Activated B cell treated with CpG ODN at 0.5 μM for 24 hours (primary cell): Measurements from ENCODE around the gene AQP10. TPM values are rescaled to one million over a fixed set of nuclear protein-coding genes. Genes with fewer than 3 reads are reported as not detected.

ENCODE experiments used
- ATAC-seq: fragments of 200-7000 bp; cut with Tn5 transposase; one replicate; pipeline ENCODE4 v1.10.0; 2021; ENCODE audit warnings: low read depth, mild to moderate bottlenecking, moderate library complexity
- CTCF ChIA-PET: fragments of 350-600 bp; sonication (Branson Sonifier 250); formaldehyde crosslinking; loops from one replicate; lab custom pipeline; 2021; ENCODE audit warnings: antibody characterized with exemption; lab: Charles Lee
- POLR2A ChIA-PET: fragments of 350-600 bp; sonication (Branson Sonifier 250); formaldehyde crosslinking; loops from one replicate; lab custom pipeline; 2021; ENCODE audit warnings: antibody characterized with exemption; lab: Charles Lee
- DNase-seq: peaks from one replicate; pipeline ENCODE4 v3.0.0; 2022
- H3K27ac Mint-ChIP-seq: one replicate; pipeline ENCODE4 v1.8.0; 2020; ENCODE audit warnings: mixed read lengths
- H3K27me3 Mint-ChIP-seq: one replicate; pipeline ENCODE4 v1.8.0; 2021; ENCODE audit warnings: mixed read lengths
- H3K36me3 Mint-ChIP-seq: one replicate; pipeline ENCODE4 v1.8.0; 2021; ENCODE audit warnings: low read depth, mixed read lengths
- H3K4me1 Mint-ChIP-seq: one replicate; pipeline ENCODE4 v1.8.0; 2021; ENCODE audit warnings: mixed read lengths
- H3K4me3 Mint-ChIP-seq: one replicate; pipeline ENCODE4 v1.8.0; 2020; ENCODE audit warnings: mild to moderate bottlenecking, mixed read lengths
- H3K9me3 Mint-ChIP-seq: one replicate; pipeline ENCODE4 v1.8.0; 2020; ENCODE audit warnings: mixed read lengths
- intact Hi-C: fragments of 100-400 bp; cut with micrococcal nuclease; formaldehyde crosslinking; loops from one replicate; pipeline ENCODE4 v1.15.1; 2024
- total RNA-seq: library from RNA; stranded (reverse); gene quantifications from 2 replicates; pipeline ENCODE4 v1.2.3, GENCODE V29; 2022
- TF ChIP-seq, protein P1 (sequence below): fragments of 200-600 bp; IDR thresholded peaks from one replicate; pipeline ENCODE4 v1.8.0; 2022; ENCODE audit warnings: antibody characterized with exemption, mild to moderate bottlenecking

AQP10 gene
- total RNA-seq, 1 donor from 2014 or later, result not detected

DNA sequence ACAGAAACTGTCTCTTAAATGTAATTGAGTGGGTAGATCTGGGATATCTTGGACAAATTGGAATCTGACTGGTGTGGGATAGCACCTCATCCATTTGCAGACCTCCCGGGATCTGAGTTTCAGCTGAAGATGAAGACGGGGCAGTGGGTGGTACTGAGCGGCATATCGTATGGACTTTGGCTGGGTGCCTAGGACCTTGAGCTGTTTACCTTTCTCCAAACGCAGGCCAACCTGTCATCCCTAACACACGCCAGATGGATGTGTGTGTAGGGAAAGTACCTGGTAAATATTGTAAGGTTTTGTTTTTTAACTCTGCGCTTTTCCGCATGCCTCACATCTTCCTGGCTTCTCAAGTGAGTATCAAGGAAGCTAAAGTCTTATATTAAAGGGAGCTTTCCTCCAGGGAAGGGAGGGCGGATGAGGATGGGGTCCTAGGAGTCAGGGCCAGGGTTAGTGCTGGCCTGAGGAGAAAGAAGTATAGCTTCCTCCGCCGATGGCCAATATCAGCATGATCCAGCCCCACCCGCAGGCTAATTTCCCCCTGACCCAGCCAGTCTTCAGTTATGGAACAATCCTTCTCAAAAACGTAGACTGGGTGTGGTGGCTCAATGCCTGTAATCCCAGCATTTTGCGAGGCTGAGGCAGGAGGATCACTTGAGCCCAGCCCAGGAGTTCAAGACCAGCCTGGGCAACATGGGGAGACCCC lies 30.6 kb downstream of the AQP10 start:
- ATAC-seq, result no peak
- TF ChIP-seq, protein P1, sequence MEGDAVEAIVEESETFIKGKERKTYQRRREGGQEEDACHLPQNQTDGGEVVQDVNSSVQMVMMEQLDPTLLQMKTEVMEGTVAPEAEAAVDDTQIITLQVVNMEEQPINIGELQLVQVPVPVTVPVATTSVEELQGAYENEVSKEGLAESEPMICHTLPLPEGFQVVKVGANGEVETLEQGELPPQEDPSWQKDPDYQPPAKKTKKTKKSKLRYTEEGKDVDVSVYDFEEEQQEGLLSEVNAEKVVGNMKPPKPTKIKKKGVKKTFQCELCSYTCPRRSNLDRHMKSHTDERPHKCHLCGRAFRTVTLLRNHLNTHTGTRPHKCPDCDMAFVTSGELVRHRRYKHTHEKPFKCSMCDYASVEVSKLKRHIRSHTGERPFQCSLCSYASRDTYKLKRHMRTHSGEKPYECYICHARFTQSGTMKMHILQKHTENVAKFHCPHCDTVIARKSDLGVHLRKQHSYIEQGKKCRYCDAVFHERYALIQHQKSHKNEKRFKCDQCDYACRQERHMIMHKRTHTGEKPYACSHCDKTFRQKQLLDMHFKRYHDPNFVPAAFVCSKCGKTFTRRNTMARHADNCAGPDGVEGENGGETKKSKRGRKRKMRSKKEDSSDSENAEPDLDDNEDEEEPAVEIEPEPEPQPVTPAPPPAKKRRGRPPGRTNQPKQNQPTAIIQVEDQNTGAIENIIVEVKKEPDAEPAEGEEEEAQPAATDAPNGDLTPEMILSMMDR, result no peak
- H3K9me3 Mint-ChIP-seq, result no peaks in the 10 kb centered on the region
- H3K27me3 Mint-ChIP-seq, result peaks cover 21% of the 10 kb centered on the region
- H3K36me3 Mint-ChIP-seq, result peaks cover 30% of the 10 kb centered on the region
- ChIA-PET POLR2A (interaction anchor here (0.7 to 1.0 kb wide), 2 partner anchors 16 to 77 kb away, joined by 3 read pairs; no protein-coding TSS in a partner anchor), CTCF (no interaction called here)
- peaks cover 18% of the 10 kb centered on the region for H3K4me1 Mint-ChIP-seq
- DNase-seq, result no peak
- H3K27ac Mint-ChIP-seq, result no peak overlapping the region
- intact Hi-C loops, result loop anchor here (2.0 to 10.0 kb wide), 3 partner anchors 27 to 123 kb away; partner anchors contain the start of gene ATP8B2
- no peak overlapping the region for H3K4me3 Mint-ChIP-seq

GRCh38 chr1:154352245-154352580 lies 31.3 kb downstream of the AQP10 start:
- peaks cover 18% of the 10 kb centered on the region for H3K4me1 Mint-ChIP-seq
- POLR2A ChIA-PET, result interaction anchor here (0.7 kb wide), 1 partner anchor 76 kb away, joined by 3 read pairs; no protein-coding TSS in a partner anchor

DNA sequence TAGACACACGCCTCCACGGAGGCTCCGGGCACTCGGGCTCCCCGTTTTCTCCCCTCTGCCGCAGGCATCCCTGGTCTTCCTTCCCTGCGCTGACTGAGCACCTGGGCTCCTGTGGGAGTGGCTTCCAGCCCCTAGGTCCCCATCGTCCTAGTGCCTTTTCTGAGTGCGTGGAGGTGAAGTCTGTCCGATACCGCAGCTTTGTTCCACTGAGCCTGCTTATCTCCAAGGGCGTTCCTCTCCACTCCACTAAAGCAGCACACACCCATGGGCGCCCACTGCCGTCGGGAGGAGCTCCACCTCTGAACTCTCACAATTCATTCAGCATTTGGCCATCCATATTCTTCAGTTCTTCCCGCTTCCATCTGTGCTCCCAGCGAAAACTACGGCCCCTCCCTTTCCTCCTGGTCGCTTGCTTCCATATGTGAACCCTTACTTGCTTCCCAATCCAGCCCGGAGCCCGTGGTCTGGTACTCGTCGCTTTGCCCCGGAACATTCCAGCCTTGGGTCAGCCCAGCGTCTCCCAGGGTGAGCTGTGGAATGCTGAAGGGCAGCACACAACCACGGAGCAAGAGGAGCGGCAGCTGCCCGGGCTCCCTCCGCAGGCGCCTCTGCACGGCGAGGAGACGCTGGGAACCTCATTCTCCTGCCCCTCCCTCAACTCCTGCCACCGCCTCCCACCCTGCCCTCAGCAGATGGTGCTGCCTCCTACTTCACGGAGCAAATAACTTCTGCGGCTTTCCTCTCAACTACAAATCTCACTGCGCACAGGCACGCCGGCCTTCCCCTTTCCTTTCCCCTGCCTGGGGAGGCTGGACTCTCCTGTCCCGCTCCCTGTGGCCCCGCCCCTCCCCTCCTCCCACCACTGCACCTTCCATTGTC lies 31.9 kb downstream of the AQP10 start:
- ChIA-PET CTCF (interaction anchor here (0.9 kb wide), 1 partner anchor 114 kb away, joined by 3 read pairs; no protein-coding TSS in a partner anchor), POLR2A (no interaction called here)
- TF ChIP-seq, protein P1, result no peak
- Mint-ChIP-seq H3K27ac (peak overlapping the region; percentile 41), H3K36me3 (peaks cover 20% of the 10 kb centered on the region), H3K4me1 (peaks cover 18% of the 10 kb centered on the region), H3K9me3 (no peaks in the 10 kb centered on the region), H3K27me3 (peaks cover 21% of the 10 kb centered on the region), H3K4me3 (peak overlapping the region; percentile 80)
- peak; percentile 71 for ATAC-seq
- DNase-seq, result peak; percentile 22
- intact Hi-C loops, result loop anchor here (1.0 to 10.0 kb wide), 4 partner anchors 28 to 122 kb away; partner anchors contain the start of gene ATP8B2

More at GRCh38 chr1:154352245-154352580, 31.3 kb downstream of the AQP10 start:
- H3K9me3 Mint-ChIP-seq, result no peaks in the 10 kb centered on the region
- H3K4me3 Mint-ChIP-seq, result peak overlapping the region; percentile 80
- H3K36me3 Mint-ChIP-seq, result peaks cover 26% of the 10 kb centered on the region
- ATAC-seq, result no peak
- H3K27ac Mint-ChIP-seq, result no peak overlapping the region
- CTCF ChIA-PET, result interaction anchor here (0.9 kb wide), 1 partner anchor 115 kb away, joined by 3 read pairs; no protein-coding TSS in a partner anchor
- TF ChIP-seq, protein P1, result no peak
- no peak for DNase-seq
- H3K27me3 Mint-ChIP-seq, result peaks cover 21% of the 10 kb centered on the region
- intact Hi-C loops, result loop anchor here (2.0 to 10.0 kb wide), 3 partner anchors 27 to 123 kb away; partner anchors contain the start of gene ATP8B2

- ChIA-PET CTCF (interaction anchor here (0.7 to 1.3 kb wide), 2 partner anchors 24 to 54 kb away, joined by 3 to 4 read pairs; no protein-coding TSS in a partner anchor), POLR2A (no interaction called here)
- Mint-ChIP-seq H3K4me3 (peak overlapping the region; percentile 80), H3K27me3 (peaks cover 21% of the 10 kb centered on the region), H3K4me1 (peaks cover 18% of the 10 kb centered on the region), H3K9me3 (no peaks in the 10 kb centered on the region), H3K36me3 (peaks cover 13% of the 10 kb centered on the region), H3K27ac (no peak overlapping the region)
- intact Hi-C loops, result loop anchor here (1.0 to 10.0 kb wide), 4 partner anchors 29 to 121 kb away; partner anchors contain the start of gene ATP8B2
- peak; percentile 57 for ATAC-seq
- no peak for DNase-seq
- TF ChIP-seq, protein P1, result no peak
Measured at GRCh38 chr1:154353460-154353904, 32.6 kb downstream of the AQP10 start.
